GM21529 (cell line): Measurements from ENCODE around the gene EFNA5.

ENCODE experiments used
- ATAC-seq: cut with Tn5 transposase; IDR thresholded peaks from one replicate; pipeline ENCODE4 v1.9.1; 2021; ENCODE audit not compliant: unreplicated experiment

Gene EFNA5

DNA sequence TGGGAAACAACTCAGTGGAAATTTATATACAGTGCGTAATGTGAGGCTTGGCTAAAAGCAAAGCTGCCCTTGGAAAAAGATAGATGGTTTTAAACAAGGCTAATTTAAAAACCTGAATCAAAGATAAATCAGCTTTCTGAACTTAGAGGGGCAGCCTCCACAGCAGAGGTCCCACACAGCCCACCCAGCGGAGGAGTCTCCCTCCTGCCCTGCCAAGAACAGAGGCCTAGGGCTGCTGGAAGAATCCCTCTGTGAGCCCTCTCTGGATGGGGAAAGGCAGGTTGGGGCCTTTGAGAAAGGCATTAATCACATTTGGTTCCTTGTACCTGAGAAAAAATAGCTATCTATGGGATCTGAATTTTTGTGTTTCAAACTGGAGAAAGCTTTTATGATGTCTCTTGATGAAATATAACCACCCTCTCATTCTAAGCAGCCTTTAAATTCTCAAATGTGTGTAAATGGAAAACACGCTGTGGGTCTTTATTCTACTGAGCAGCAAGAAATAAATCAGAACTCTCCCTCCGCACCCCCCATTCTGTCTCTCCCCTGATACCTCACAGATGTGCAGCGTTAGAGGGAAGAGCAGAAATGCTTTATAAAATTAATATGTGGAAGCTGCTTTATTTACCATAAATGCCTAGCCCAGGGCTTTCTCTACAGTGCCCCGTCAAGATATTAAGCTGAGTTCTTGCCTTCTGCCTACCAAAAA, 329.2 kb downstream of the EFNA5 start:
- no peak for ATAC-seq

DNA sequence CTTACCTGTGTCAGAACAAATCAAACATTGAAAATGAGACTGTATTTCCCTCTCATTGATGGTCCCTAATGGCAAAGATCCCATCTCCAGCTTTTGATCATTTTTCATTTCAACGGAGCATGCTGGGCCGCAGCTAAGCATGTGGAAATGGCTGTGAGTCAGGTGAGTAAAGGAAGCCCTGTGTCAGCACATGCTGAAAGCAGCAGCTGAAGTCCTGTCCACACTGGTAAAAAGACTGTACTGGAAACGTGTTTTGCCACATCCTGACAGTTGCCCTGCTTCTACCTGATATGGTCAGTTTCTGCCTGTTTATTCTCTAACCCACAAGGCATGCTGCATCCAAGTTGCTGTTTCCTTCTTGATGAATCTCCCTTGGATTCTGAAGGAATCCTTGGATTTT, 330.1 kb downstream of the EFNA5 start:
- ATAC-seq = no peak

DNA sequence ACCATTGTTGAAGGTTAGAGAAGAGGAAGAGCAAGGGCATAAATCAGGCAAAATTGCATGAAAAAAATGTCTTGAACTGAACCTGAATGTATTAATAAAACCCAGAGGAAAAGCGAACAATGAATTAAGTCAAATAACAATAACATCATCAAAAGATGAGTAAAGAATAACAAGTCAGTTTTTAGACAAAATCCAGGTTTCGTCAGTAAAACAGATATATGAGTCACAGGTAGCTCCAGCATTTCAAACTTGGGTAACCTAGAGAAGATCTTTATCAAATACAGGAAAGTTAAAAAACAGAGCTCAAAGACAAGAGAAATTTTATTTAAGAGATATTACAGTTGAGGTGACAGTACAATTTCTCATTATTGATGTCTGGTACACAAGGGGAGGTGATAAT, 332.4 kb downstream of the EFNA5 start:
- no peak for ATAC-seq

DNA sequence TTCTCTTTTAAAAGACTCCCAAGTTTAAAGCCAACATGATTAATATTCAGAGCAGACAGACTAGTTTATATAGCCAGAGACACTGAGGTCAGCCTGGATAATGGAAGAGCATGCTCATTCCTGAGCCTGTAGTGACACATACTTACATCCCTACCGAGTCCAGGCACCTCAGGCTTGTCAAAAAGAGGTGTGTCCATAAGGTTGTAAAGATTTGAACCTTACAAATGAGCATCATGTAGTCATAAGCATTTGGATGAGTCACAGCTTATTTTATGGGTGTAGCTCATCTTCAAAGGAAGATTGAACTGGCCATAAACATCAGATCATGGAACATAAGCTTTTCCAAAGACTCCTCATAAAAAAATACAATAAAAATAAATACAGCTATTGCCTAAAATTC, 333.5 kb downstream of the EFNA5 start:
- ATAC-seq = no peak

DNA sequence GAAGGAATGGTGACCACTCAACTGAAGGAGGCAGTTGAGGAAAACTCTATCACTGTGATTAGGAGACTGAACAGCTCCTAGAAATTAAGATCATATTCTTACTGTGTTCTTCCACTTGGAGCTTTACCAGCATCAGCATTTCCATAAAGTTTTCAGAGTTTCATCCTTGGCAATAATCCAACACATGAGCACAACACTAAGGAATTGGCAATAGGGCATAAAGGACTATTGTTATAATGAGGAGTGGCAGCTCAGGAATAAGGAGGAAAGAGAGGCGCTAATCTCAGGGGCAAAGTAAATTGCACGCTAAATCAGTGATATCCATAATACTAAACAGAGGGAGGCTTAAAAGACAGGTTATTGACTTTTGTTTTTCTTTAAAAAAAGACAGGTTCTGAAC, 338.9 kb downstream of the EFNA5 start:
- no peak for ATAC-seq

DNA sequence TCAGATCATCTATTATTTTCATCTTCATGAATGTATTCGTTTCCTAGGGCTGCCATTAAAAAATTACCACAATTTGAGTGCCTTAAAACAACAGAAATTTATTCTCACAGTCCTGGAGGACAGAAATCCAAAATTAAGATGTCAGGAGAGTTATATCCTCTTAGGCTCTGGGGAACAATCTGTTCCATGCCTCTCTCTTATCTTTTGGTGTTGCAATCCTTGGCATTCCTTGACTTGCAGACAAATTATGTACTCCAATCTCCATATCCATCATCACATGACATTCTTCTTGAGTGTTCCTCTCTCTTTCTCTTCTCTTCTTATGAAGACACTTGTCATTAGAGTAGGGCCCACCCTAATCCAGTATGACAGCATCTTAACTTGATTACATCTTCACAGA, 339.4 kb downstream of the EFNA5 start:
- ATAC-seq = no peak

DNA sequence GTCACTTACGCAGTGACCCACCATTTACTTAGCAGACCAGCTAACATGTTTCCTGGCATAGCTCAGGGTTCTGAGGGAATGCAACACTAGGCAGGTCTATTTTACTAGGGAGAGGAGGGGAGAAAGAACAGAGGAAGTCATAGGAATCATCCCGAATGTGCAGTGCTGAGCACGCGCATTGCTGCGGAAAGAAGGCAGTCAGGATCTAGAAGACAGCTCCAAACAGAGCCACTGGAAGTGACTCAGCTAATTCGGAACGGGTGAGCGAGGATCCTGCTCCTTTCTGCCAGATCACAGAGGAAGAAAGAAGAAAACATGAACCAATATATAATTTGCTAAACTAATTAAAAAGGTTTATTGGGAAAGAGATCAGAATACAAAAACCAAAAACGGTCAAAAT, 339.8 kb downstream of the EFNA5 start:
- ATAC-seq = no peak

DNA sequence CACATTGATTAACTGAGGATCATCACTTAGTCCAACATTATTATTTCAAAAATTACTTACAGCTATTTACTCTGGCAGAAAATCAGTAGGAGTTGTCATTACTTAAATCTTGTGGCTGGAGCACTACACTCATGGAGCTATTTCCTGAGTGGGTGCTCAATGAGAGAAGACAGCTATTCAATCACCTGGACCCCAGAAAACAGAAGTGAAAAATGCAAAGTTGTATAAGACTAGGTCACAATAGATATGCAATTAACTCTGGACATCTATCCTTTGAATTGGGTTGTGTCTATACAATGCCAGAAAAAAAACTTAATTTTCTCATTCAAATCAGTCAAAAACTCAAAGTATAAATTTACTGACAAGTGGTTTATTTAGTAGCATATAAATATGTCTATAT, 340.9 kb downstream of the EFNA5 start:
- ATAC-seq = no peak
